Upper lobe of left lung (tissue), 6 donors: ENCODE results near the gene SLC28A2. TPM values are rescaled to one million over a fixed set of nuclear protein-coding genes. Genes with fewer than 3 reads are reported as not detected.
"Not testable (repeated sequence)": the region's sequence is repeated elsewhere in the genome, so short reads cannot be mapped to it uniquely, and the experiment has no call there.

Experiments
- ATAC-seq, 2 donors: fragments of 200-7000 bp; cut with Tn5 transposase; one replicate each; pipeline ENCODE4 v1.9.1; 2022; ENCODE audit warnings: mild to moderate bottlenecking in 2 of 2, moderate library complexity in 2 of 2; ENCODE audit not compliant: low FRiP score in 2 of 2
- DNase-seq, 2 donors: peaks; one replicate each; pipeline ENCODE4 v3.0.0-alpha.2; 2019 to 2020
- H3K27ac ChIP-seq, 4 donors: fragments of 200-600 bp; sonication (generic); one replicate each; pipeline ENCODE4 v1.5.1; 2016 to 2019
- H3K27me3 ChIP-seq, 4 donors: fragments of 200-600 bp; sonication (generic); one replicate each; pipeline ENCODE4 v1.5.1; 2017 to 2019
- H3K36me3 ChIP-seq, 4 donors: fragments of 200-600 bp; sonication (generic); one replicate each; pipeline ENCODE4 v1.5.1; 2016 to 2019
- H3K4me1 ChIP-seq, 4 donors: fragments of 200-600 bp; sonication (generic); one replicate each; pipeline ENCODE4 v1.5.1; 2018 to 2019
- H3K4me3 ChIP-seq, 4 donors: fragments of 200-600 bp; sonication (generic); one replicate each; pipeline ENCODE4 v1.5.1; 2017 to 2019; ENCODE audit warnings: mild to moderate bottlenecking in 2 of 4, moderate library complexity in 1 of 4
- H3K9me3 ChIP-seq, 4 donors: fragments of 200-600 bp; sonication (generic); one replicate each; pipeline ENCODE4 v1.5.1; 2018 to 2019
- EP300 ChIP-seq, 4 donors: sonication (generic); formaldehyde crosslinking; IDR thresholded peaks; one replicate each; pipeline ENCODE4 v1.5.1; 2017; ENCODE audit warnings: antibody characterized with exemption in 4 of 4, control low read depth in 2 of 4
- POLR2A ChIP-seq, 4 donors: fragments of 450-650 bp; IDR thresholded peaks; one replicate each; pipeline ENCODE4 v1.5.1; 2016 to 2017; ENCODE audit warnings: antibody characterized with exemption in 4 of 4, mild to moderate bottlenecking in 2 of 4
- POLR2AphosphoS5 ChIP-seq, 2 donors: sonication (generic); formaldehyde crosslinking; IDR thresholded peaks; one replicate each; pipeline ENCODE4 v1.5.1; 2017; ENCODE audit warnings: antibody characterized with exemption in 2 of 2
- WGBS, 2 donors: methylation state at CpG; one replicate each; pipeline ENCODE4 v1.1.5; 2017 to 2018; 5-methylcytosine and 5-hydroxymethylcytosine counted together
- total RNA-seq, 6 donors: library from RNA; depleted of rRNA in 4 of 6; stranded (reverse); fragments of >200 nt in 4 of 6; gene quantifications; one replicate each; pipeline versions ENCODE4 v1.1.0 to v1.2.1, GENCODE V29; 2016 to 2021
- TF ChIP-seq, protein P1 (sequence below), 6 experiments: fragments of 450-650 bp in 4 of 6; fragments of 200-600 bp in 2 of 6; sonication (generic) in 2 of 6; IDR thresholded peaks; one replicate each; pipeline ENCODE4 v1.5.1; 2016 to 2019; ENCODE audit warnings: antibody characterized with exemption in 6 of 6
- donor health status: DM: no; HTN: no; CAD: no; lungs with moderate emphysema.
- donor health status: DM: no; HTN: yes; CAD: no; lungs with severe emphysema.

Gene SLC28A2
- total RNA-seq, 6 donors from 2014 or later = 0.20 TPM; not detected in 5

- no peak overlapping the region for H3K27ac ChIP-seq
- WGBS, 2 donors = 77 to 84% methylated on average over 2 of the region's 2 CpGs
- no peaks in the 10 kb centered on the region for H3K36me3 ChIP-seq
- ATAC-seq (no peak), DNase-seq (no peak)
- no peaks in the 10 kb centered on the region for H3K9me3 ChIP-seq
- H3K27me3 ChIP-seq = peaks cover 0 to 6% (median 0%) of the 10 kb centered on the region in 4 donors
- H3K4me3 ChIP-seq = no peak overlapping the region
- H3K4me1 ChIP-seq = no peaks in the 10 kb centered on the region
- TF ChIP-seq POLR2AphosphoS5 (IDR thresholded peaks at IDR 0.05) (no peak), EP300 (IDR thresholded peaks at IDR 0.05) (no peak), POLR2A (IDR thresholded peaks at IDR 0.05) (no peak)
- TF ChIP-seq, protein P1, sequence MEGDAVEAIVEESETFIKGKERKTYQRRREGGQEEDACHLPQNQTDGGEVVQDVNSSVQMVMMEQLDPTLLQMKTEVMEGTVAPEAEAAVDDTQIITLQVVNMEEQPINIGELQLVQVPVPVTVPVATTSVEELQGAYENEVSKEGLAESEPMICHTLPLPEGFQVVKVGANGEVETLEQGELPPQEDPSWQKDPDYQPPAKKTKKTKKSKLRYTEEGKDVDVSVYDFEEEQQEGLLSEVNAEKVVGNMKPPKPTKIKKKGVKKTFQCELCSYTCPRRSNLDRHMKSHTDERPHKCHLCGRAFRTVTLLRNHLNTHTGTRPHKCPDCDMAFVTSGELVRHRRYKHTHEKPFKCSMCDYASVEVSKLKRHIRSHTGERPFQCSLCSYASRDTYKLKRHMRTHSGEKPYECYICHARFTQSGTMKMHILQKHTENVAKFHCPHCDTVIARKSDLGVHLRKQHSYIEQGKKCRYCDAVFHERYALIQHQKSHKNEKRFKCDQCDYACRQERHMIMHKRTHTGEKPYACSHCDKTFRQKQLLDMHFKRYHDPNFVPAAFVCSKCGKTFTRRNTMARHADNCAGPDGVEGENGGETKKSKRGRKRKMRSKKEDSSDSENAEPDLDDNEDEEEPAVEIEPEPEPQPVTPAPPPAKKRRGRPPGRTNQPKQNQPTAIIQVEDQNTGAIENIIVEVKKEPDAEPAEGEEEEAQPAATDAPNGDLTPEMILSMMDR (IDR thresholded peaks at IDR 0.05) = no peak
Observed at GRCh38 chr15:45287390-45287956, 35.4 kb downstream of the SLC28A2 start.

DNA sequence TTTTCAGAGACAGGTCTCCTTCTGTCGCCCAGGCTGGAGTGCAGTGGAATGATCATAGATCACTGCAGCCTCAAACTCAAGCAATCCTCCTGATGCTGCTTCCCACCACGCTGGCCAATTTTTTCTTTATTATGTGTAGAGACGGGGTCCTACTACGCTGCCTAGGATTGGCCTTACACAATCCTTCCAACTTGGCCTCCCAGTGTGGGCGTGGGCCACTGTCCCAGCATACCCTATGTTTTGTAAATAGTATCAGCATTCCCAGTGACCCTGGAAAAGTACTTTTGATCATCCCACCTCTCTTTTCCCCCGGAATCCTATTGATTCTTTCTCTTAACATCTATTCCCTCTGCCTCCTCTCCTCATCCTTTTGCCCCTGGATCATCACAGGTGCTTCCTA, 36.9 kb downstream of the SLC28A2 start:
- H3K27ac ChIP-seq = no peak overlapping the region
- H3K27me3 ChIP-seq = peaks cover 0 to 4% (median 0%) of the 10 kb centered on the region in 4 donors
- DNase-seq = no peak
- ATAC-seq = no peak
- no peak for TF ChIP-seq EP300 (IDR thresholded peaks at IDR 0.05)
- no peak for TF ChIP-seq POLR2AphosphoS5 (IDR thresholded peaks at IDR 0.05)
- TF ChIP-seq, protein P1 (IDR thresholded peaks at IDR 0.05) = no peak
- no peak for TF ChIP-seq POLR2A (IDR thresholded peaks at IDR 0.05)
- no peaks in the 10 kb centered on the region for H3K36me3 ChIP-seq
- WGBS, 2 donors = 72 to 76% methylated on average over 6 of the region's 6 CpGs
- H3K4me1 ChIP-seq = no peaks in the 10 kb centered on the region
- no peak overlapping the region for H3K4me3 ChIP-seq
- no peaks in the 10 kb centered on the region for H3K9me3 ChIP-seq

DNA sequence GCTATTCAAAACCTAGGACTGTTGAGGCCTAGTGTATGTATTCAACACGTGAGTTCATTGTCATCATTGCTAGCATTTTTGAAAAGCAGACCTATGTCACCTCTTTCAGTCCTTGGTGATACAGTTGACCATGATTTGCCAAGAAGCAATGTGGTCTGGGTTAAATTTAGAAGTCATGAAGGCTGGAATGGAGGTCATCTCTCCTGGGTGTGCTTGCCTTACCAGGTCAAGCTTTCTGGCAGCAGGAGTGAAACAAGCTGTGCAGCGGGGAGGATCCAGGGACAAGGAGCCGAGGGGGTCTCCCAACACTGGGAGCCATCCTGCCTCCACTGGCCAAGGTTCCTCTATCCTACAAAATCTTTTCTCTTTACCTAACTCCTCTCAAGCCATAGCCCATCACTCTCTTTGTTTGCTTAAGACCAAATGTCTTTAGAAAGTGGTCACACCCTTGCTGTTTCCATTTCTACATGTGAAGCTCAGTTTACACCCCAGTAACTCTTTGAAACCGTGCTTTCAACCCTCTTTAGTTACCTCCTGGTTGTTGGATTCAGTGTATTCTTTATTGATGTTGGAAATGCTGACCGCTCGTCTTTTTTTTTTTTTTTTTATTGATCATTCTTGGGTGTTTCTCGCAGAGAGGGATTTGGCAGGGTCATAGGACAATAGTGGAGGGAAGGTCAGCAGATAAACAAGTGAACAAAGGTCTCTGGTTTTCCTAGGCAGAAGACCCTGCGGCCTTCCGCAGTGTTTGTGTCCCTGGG, 40.0 kb downstream of the SLC28A2 start:
- TF ChIP-seq POLR2AphosphoS5 (IDR thresholded peaks at IDR 0.05) = no peak
- TF ChIP-seq, protein P1 (IDR thresholded peaks at IDR 0.05) = no peak
- TF ChIP-seq EP300 (IDR thresholded peaks at IDR 0.05) = no peak
- no peak for TF ChIP-seq POLR2A (IDR thresholded peaks at IDR 0.05)
- no peaks in the 10 kb centered on the region for H3K27me3 ChIP-seq
- no peak overlapping the region for H3K27ac ChIP-seq

GRCh38 chr15:45293326-45293725, 41.3 kb downstream of the SLC28A2 start:
- H3K27ac ChIP-seq, H3K27me3 ChIP-seq, H3K4me3 ChIP-seq, H3K36me3 ChIP-seq, H3K9me3 ChIP-seq, H3K4me1 ChIP-seq, ATAC-seq: not testable (repeated sequence)
- peak in 1 of 2 donors; percentile 51 for DNase-seq
- 83 to 94% methylated on average over 4 to 22 of the region's 27 CpGs for WGBS, 2 donors

More for the DNA sequence above, 40.0 kb downstream of the SLC28A2 start:
- no peaks in the 10 kb centered on the region for H3K9me3 ChIP-seq
- no peak overlapping the region for H3K4me3 ChIP-seq
- ATAC-seq (no peak), DNase-seq (no peak)
- no peaks in the 10 kb centered on the region for H3K36me3 ChIP-seq
- H3K4me1 ChIP-seq = no peaks in the 10 kb centered on the region
- WGBS, 2 donors = 83% methylated on average over 8 to 9 of the region's 9 CpGs

GRCh38 chr15:45298964-45299378, 46.9 kb downstream of the SLC28A2 start:
- H3K9me3 ChIP-seq, H3K4me1 ChIP-seq, H3K27me3 ChIP-seq, H3K27ac ChIP-seq, H3K36me3 ChIP-seq, ATAC-seq, DNase-seq, H3K4me3 ChIP-seq: not testable (repeated sequence)
- 92 to 94% methylated on average over 2 of the region's 2 CpGs for WGBS, 2 donors

- Histone ChIP-seq H3K36me3 (no peaks in the 10 kb centered on the region), H3K4me3 (no peak overlapping the region), H3K4me1 (peaks cover 0 to 3% (median 0%) of the 10 kb centered on the region in 4 donors), H3K27ac (no peak overlapping the region), H3K27me3 (no peaks in the 10 kb centered on the region), H3K9me3 (no peaks in the 10 kb centered on the region)
- WGBS, 2 donors = 84% methylated on average over 3 of the region's 3 CpGs
- ATAC-seq = no peak
- DNase-seq = no peak
- TF ChIP-seq EP300 (IDR thresholded peaks at IDR 0.05) = no peak
- no peak for TF ChIP-seq POLR2A (IDR thresholded peaks at IDR 0.05)
- no peak for TF ChIP-seq POLR2AphosphoS5 (IDR thresholded peaks at IDR 0.05)
- TF ChIP-seq, protein P1 (IDR thresholded peaks at IDR 0.05) = no peak
Observed at GRCh38 chr15:45304711-45305110, 52.7 kb downstream of the SLC28A2 start.
